Activated CD4-positive, alpha-beta T cell treated with anti-CD3 and anti-CD28 coated beads, Interleukin-2, amount 50 U/mL, for 4 hours (primary cell): ENCODE data around the gene FANCB.

Experiments used
- DNase-seq, 2 experiments: peaks; one replicate each; pipeline ENCODE4 v3.0.0-alpha.2; 2020

The FANCB gene

DNA sequence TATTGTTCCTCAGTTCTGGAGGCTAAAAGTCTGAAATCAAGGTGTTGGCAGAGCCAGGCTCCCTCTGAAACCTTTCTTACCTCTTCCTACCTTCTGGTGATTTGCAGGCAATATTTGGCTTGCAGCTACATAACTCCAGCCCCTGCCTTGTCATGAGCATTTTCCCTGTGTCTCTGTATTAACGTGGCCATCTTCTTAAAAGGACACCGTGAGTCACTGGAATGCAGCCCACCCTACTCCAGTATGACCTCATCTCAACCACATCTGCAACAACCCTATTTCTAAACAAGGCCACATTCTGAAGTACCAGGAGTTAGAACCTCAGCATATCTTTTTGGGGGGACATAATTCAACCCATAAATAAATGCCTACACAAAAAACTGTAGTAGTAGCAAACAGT lies 40.7 kb downstream of the FANCB start:
- no peak for DNase-seq

- no peak for DNase-seq
These were observed 43.2 kb downstream of the FANCB start for GRCh38 chrX:14829643-14830042.

DNA sequence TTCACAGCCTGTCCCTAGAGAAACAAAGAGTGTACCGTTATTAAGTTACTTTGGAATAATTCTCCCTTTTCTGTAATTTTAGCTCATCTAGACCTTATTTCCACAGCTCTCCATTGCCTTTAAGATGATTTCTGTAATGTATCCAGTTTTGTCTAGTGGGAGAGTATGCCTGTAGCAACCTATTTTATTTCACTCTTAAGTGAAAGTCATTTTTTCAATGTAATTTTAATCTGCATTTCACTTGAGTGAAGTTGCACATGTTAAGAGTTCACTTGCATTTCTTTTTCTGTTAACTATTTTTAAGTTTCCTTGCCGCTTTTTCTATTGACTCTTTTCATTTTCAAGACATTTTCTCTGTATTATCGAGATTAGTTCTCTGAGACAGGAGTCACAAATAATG lies 46.5 kb downstream of the FANCB start:
- DNase-seq, result no peak

DNA sequence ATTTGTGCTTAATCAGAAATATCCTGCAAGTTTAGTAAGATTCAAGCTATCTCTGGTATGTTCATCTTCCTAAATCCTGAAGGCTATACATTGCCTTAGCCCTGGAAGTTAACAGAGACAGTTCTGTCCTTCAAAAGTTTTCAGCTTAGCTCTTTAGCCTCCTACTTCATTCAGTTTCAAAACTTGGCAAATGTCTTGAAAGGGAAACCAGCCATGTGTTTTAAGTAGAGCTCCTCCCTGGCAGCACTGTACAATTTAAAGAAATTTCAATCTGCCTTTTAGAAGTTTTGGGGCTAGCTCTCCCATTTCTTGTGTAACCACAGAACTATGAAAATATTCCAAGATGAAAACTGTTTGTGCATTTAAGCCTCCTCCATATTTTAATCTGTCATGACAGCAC lies 47.0 kb downstream of the FANCB start:
- no peak for DNase-seq

DNA sequence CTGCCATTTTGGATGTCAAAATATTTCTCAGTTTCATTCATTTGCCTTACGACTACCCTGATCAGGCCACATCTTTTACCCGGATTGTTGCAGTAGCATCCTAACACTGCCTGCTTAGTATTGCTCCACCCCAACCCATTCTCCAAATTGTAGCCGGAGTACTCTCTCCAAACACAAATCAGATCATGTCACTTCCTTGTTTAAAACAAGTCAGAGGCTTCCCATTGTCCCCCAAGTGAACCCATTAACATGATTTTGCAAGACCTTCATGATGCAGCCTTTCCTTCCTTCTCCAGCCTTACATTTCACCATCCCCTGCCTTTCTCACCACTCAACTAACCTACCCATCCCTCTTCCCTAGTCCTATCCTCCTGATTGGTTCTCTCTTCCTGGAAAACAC lies 53.1 kb downstream of the FANCB start:
- DNase-seq, result no peak

DNA sequence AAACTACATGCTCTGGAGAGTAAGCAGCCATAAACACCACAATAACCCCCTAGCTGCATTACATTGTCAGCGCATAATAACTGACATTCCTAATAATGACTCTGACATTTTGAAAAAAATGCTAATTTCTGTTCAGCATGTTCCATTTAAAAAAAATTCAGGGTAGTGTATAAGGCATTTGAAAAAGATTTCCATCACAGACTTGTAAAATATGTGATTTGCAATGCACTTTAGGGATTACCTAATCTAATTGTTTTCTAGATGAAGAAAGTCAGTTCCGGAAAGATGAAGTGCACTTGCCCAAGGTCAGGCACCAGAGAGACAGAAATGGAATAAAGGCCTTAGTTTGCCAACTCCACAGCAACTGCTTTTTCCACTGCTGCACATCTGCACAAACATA lies 55.3 kb downstream of the FANCB start:
- no peak for DNase-seq

GRCh38 chrX:14802943-14803710 lies 69.7 kb downstream of the FANCB start:
- no peak for DNase-seq

DNA sequence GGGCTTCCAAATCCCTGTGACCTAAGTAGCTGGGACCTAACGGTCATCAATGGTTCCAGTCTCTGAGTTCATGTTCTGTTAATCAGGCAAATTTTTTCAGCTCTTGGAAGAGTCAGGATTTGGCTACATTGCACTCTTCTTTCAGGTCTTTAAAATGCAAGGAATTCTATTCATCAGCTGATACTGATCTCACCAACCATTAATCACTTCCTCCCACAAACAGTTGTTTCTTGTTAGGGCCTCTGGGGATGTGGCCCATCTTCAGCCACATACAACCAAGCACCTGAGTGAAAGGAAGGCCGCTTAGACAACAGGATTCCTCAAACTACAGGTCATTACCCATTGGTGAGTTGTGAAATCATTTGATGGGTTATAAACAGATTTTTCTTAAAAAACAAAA lies 71.7 kb downstream of the FANCB start:
- DNase-seq, result no peak

DNA sequence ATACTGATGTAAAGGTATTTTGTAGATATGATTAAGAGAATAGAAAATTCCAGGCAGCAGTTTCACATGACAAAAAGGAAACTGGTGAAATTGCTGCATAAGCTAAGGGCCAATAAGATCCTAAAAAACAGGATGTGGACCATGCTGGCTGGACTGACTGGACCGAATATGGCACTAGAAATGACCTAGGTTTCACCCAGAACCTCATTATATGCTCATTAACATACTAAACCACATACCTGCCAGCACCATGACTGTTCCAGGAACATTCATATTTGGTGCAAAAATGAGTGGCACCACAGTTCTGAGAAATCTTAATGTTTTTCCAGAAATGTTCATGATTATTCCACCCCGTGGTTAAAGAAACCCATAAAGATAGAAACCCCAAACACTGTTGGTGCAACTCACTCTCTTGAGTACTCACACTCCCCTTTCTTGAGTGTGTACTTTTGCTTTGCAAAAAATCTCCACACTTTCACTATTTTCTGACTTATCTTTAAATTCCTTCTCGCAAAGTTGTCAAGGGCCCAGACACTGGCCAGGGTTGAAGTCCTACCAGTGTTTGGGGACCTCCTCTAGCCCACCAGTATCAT lies 74.0 kb downstream of the FANCB start:
- DNase-seq, result no peak
